ENCODE results near the gene SEC31A.
"Not testable (repeated sequence)": the region's sequence is repeated elsewhere in the genome, so short reads cannot be mapped to it uniquely, and the experiment has no call there.

Gene SEC31A

GRCh38 chr4:82833696-82834313 is 57.1 kb downstream of the SEC31A start:
- peak; percentile 85 for DNase-seq

GRCh38 chr4:82833060-82833459 is 57.9 kb downstream of the SEC31A start:
- DNase-seq, result not testable (repeated sequence)

GRCh38 chr4:82825425-82825824 is 65.5 kb downstream of the SEC31A start:
- no peak for DNase-seq

GRCh38 chr4:82823062-82823461 is 67.9 kb downstream of the SEC31A start:
- DNase-seq, result peak; percentile 86

GRCh38 chr4:82820689-82821088 is 70.3 kb downstream of the SEC31A start:
- DNase-seq, result no peak

GRCh38 chr4:82818664-82819662 is 72.0 kb downstream of the SEC31A start:
- DNase-seq, result no peak

- not testable (repeated sequence) for DNase-seq
Observed at GRCh38 chr4:82816874-82817273, 74.1 kb downstream of the SEC31A start.

GRCh38 chr4:82814034-82814433 is 76.9 kb downstream of the SEC31A start:
- DNase-seq, result no peak

- no peak for DNase-seq
Observed at GRCh38 chr4:82811838-82812341, 79.1 kb downstream of the SEC31A start.

- DNase-seq, result no peak
Observed at GRCh38 chr4:82811392-82811791, 79.6 kb downstream of the SEC31A start.

GRCh38 chr4:82810176-82810575 is 80.8 kb downstream of the SEC31A start:
- no peak for DNase-seq

- no peak for DNase-seq
Observed at GRCh38 chr4:82809619-82810018, 81.3 kb downstream of the SEC31A start.

GRCh38 chr4:82803746-82804145 is 87.2 kb downstream of the SEC31A start:
- DNase-seq, result no peak

- DNase-seq, result no peak
Observed at GRCh38 chr4:82802911-82803310, 88.0 kb downstream of the SEC31A start.

- DNase-seq, result peak; percentile 42
Observed at GRCh38 chr4:82801910-82802521, 88.9 kb downstream of the SEC31A start.

- no peak for DNase-seq
Observed at GRCh38 chr4:82799006-82799881, 91.7 kb downstream of the SEC31A start.

GRCh38 chr4:82798168-82799005 is 92.6 kb downstream of the SEC31A start, which contains the start of gene SCD5:
TSS of gene SCD5 (minus strand) at chr4:82798796. CDS start at chr4:82798537, 259 bp downstream.
- peak; percentile 92 for DNase-seq

- peak; percentile 46 for DNase-seq
Observed at GRCh38 chr4:82797405-82798111, 93.4 kb downstream of the SEC31A start.

- peak; percentile 33 for DNase-seq
Observed at GRCh38 chr4:82797040-82797404, 93.9 kb downstream of the SEC31A start.

- no peak for DNase-seq
Observed at GRCh38 chr4:82792912-82793649, 97.9 kb downstream of the SEC31A start.
